Tibial nerve (tissue), 4 donors: ENCODE measurements around the gene CCN5. TPM values are rescaled to one million over a fixed set of nuclear protein-coding genes. Genes with fewer than 3 reads are reported as not detected.

Source experiments
- DNase-seq, 2 donors: peaks; one replicate each; pipeline ENCODE4 v3.0.0-alpha.2; 2019; ENCODE audit warnings: low spot score in 2 of 2
- H3K27ac ChIP-seq, 4 donors: fragments of 200-600 bp; sonication (generic) in 3 of 4; one replicate each; pipeline ENCODE4 v1.5.1; 2017 to 2019; ENCODE audit warnings: mild to moderate bottlenecking in 1 of 4
- H3K27me3 ChIP-seq, 2 donors: fragments of 200-600 bp; sonication (generic) in 1 of 2; one replicate each; pipeline versions ENCODE4 v1.5.1 to v1.6.0; 2017 to 2019
- H3K36me3 ChIP-seq, 3 donors: fragments of 200-600 bp; sonication (generic); one replicate each; pipeline ENCODE4 v1.5.1; 2018 to 2019
- H3K4me1 ChIP-seq, 4 donors: fragments of 200-600 bp; sonication (generic) in 3 of 4; one replicate each; pipeline ENCODE4 v1.5.1; 2017 to 2019
- H3K4me3 ChIP-seq, 4 donors: fragments of 200-600 bp; sonication (generic) in 3 of 4; one replicate each; pipeline ENCODE4 v1.5.1; 2017 to 2019; ENCODE audit warnings: mild to moderate bottlenecking in 1 of 4, moderate library complexity in 1 of 4
- H3K9me3 ChIP-seq, 4 donors: fragments of 200-600 bp; sonication (generic) in 3 of 4; one replicate each; pipeline ENCODE4 v1.5.1; 2017 to 2019
- EP300 ChIP-seq, 2 donors: sonication (generic); formaldehyde crosslinking; IDR thresholded peaks; one replicate each; pipeline ENCODE4 v1.6.1; 2017; ENCODE audit warnings: antibody characterized with exemption in 2 of 2, mild to moderate bottlenecking in 1 of 2
- POLR2A ChIP-seq, 2 donors: fragments of 450-650 bp; IDR thresholded peaks; one replicate each; pipeline ENCODE4 v1.6.1; 2017; ENCODE audit warnings: antibody characterized with exemption in 2 of 2, mild to moderate bottlenecking in 2 of 2, moderate library complexity in 2 of 2
- WGBS, 2 donors: methylation state at CpG; one replicate each; pipeline ENCODE4 v1.1.5; 2018; 5-methylcytosine and 5-hydroxymethylcytosine counted together
- total RNA-seq, 4 donors: library from RNA; depleted of rRNA; stranded (reverse); fragments of >200 nt; gene quantifications; one replicate each; pipeline ENCODE4 v1.1.0, GENCODE V29; 2016
- TF ChIP-seq, protein P1 (sequence below), 5 experiments: fragments of 200-600 bp in 3 of 5; fragments of 450-650 bp in 2 of 5; sonication (generic) in 3 of 5; IDR thresholded peaks; one replicate each; pipeline ENCODE4 v1.5.1; 2016 to 2019; ENCODE audit warnings: antibody characterized with exemption in 5 of 5, mild to moderate bottlenecking in 3 of 5, moderate library complexity in 2 of 5

The CCN5 gene
- total RNA-seq, 4 donors from 2014 or later = 84.0 to 1,826 (median 378) TPM

DNA sequence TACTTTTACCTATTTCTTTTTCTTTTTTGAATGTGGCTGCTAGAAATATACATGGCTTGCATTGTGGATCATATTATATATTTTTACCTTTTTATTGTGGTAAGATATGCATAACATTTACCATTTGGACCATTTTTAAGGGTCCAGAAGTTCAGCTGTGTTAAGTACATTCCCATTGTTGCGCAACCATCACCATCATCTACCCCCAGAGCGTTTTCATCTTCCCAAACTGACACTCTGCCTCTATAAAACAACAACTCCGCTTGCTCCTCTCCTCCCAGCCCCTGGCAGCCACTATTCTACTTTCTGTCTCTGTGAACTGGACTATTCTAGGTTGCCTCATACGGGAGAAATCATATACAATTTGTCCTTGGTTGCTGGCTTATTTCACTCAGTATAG is 28.2 kb upstream of the CCN5 start:
- Histone ChIP-seq H3K4me3 (no peak overlapping the region), H3K36me3 (no peaks in the 10 kb centered on the region), H3K9me3 (no peaks in the 10 kb centered on the region), H3K4me1 (peaks cover 0 to 41% (median 3%) of the 10 kb centered on the region in 4 donors), H3K27me3 (peaks cover 0 to 5% of the 10 kb centered on the region in 2 donors), H3K27ac (no peak overlapping the region)
- DNase-seq = no peak
- TF ChIP-seq, protein P1, sequence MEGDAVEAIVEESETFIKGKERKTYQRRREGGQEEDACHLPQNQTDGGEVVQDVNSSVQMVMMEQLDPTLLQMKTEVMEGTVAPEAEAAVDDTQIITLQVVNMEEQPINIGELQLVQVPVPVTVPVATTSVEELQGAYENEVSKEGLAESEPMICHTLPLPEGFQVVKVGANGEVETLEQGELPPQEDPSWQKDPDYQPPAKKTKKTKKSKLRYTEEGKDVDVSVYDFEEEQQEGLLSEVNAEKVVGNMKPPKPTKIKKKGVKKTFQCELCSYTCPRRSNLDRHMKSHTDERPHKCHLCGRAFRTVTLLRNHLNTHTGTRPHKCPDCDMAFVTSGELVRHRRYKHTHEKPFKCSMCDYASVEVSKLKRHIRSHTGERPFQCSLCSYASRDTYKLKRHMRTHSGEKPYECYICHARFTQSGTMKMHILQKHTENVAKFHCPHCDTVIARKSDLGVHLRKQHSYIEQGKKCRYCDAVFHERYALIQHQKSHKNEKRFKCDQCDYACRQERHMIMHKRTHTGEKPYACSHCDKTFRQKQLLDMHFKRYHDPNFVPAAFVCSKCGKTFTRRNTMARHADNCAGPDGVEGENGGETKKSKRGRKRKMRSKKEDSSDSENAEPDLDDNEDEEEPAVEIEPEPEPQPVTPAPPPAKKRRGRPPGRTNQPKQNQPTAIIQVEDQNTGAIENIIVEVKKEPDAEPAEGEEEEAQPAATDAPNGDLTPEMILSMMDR (IDR thresholded peaks at IDR 0.05) = no peak
- TF ChIP-seq POLR2A (IDR thresholded peaks at IDR 0.05) (no peak), EP300 (IDR thresholded peaks at IDR 0.05) (no peak)
- 87 to 90% methylated on average over 4 of the region's 4 CpGs for WGBS, 2 donors

DNA sequence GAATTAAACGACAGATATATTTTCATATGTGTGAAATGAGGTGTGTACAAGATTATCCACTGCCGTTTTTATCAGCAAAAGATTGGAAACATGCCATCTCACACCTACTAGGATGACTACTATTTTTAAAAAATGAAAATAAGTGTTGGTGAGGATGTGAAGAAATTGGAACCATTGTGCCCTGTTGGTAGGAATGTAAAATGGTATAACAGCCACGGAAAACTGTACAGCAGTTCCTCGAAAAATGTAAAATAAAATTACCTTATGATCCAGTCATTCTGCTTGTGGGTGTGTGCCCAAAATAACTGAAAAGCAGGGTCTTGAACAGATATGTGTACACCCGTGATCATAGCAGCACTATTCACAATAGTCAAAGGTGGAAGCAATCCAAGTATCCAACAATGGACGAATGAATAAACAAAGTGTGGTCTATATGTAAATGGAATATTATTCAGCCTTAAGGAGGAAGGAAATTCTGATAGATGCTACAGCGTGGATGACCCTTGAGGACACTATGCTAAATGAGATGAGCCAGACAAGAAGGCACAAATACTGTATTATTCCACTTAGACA is 27.0 kb upstream of the CCN5 start:
- Histone ChIP-seq H3K4me1 (peaks cover 0 to 53% (median 11%) of the 10 kb centered on the region in 4 donors), H3K4me3 (no peak overlapping the region), H3K27me3 (peaks cover 0 to 4% of the 10 kb centered on the region in 2 donors), H3K9me3 (no peaks in the 10 kb centered on the region), H3K36me3 (no peaks in the 10 kb centered on the region), H3K27ac (no peak overlapping the region)
- no peak for DNase-seq
- 39 to 47% methylated on average over 7 of the region's 7 CpGs for WGBS, 2 donors
- TF ChIP-seq EP300 (IDR thresholded peaks at IDR 0.05) = no peak
- TF ChIP-seq, protein P1 (IDR thresholded peaks at IDR 0.05) = no peak
- TF ChIP-seq POLR2A (IDR thresholded peaks at IDR 0.05) = no peak

- Histone ChIP-seq H3K9me3 (no peaks in the 10 kb centered on the region), H3K4me1 (peaks cover 0 to 62% (median 18%) of the 10 kb centered on the region in 4 donors), H3K27me3 (no peaks in the 10 kb centered on the region), H3K27ac (peak overlapping the region in 1 of 4 donors; percentile 84), H3K4me3 (no peak overlapping the region), H3K36me3 (no peaks in the 10 kb centered on the region)
- WGBS, 2 donors = 65 to 74% methylated on average over 2 to 3 of the region's 3 CpGs
- no peak for DNase-seq
- TF ChIP-seq EP300 (IDR thresholded peaks at IDR 0.05) = no peak
- TF ChIP-seq POLR2A (IDR thresholded peaks at IDR 0.05) = no peak
- TF ChIP-seq, protein P1 (IDR thresholded peaks at IDR 0.05) = no peak
These were observed 25.4 kb upstream of the CCN5 start for GRCh38 chr20:44689809-44690208.

GRCh38 chr20:44690781-44691423 is 24.3 kb upstream of the CCN5 start:
- Histone ChIP-seq H3K27ac (peak overlapping the region in 2 of 4 donors; percentile 63 to 84), H3K4me1 (peaks cover 0 to 63% (median 22%) of the 10 kb centered on the region in 4 donors), H3K36me3 (no peaks in the 10 kb centered on the region), H3K27me3 (no peaks in the 10 kb centered on the region), H3K4me3 (no peak overlapping the region), H3K9me3 (no peaks in the 10 kb centered on the region)
- TF ChIP-seq, protein P1 (IDR thresholded peaks at IDR 0.05) = no peak
- TF ChIP-seq EP300 (IDR thresholded peaks at IDR 0.05) = peak in 1 of 2 donors; percentile 41
- TF ChIP-seq POLR2A (IDR thresholded peaks at IDR 0.05) = no peak
- no peak for DNase-seq
- WGBS, 2 donors = 77 to 83% methylated on average over 9 of the region's 9 CpGs
